IPS DF 6.9 (cell line): ENCODE data around the gene GGTLC3.
"Not testable (repeated sequence)": the region's sequence is repeated elsewhere in the genome, so short reads cannot be mapped to it uniquely, and the experiment has no call there.

ENCODE experiments used
- DNase-seq: peaks from one replicate; pipeline ENCODE4 v3.0.0-alpha.2; 2013; ENCODE audit warnings: low read depth, low spot score
- H3K27ac ChIP-seq: one replicate; pipeline ENCODE4 v1.5.1; 2013; ENCODE audit warnings: low read length, control low read depth
- H3K27me3 ChIP-seq: 2 replicates; pipeline ENCODE4 v1.6.1; 2013; ENCODE audit warnings: mild to moderate bottlenecking, low read length; ENCODE audit not compliant: control insufficient read depth, insufficient read depth
- H3K36me3 ChIP-seq: 2 replicates; pipeline ENCODE4 v1.6.1; 2013; ENCODE audit warnings: low read length; ENCODE audit not compliant: control insufficient read depth, insufficient read depth
- H3K4me1 ChIP-seq: 2 replicates; pipeline ENCODE4 v1.6.1; 2013; ENCODE audit warnings: low read length; ENCODE audit not compliant: control insufficient read depth, insufficient read depth
- H3K4me3 ChIP-seq: 2 replicates; pipeline ENCODE4 v1.5.1; 2013; ENCODE audit warnings: mild to moderate bottlenecking, low read length
- H3K9me3 ChIP-seq: 2 replicates; pipeline ENCODE4 v1.6.1; 2013; ENCODE audit warnings: low read length, inconsistent platforms; ENCODE audit not compliant: control insufficient read depth, insufficient read depth
- WGBS: extraction: QIAGEN DNeasy Blood & Tissue Kit; methylation state at CpG from one replicate; pipeline ENCODE4 v1.1.7; 2013; ENCODE audit warnings: mixed read lengths, missing lambda C conversion rate; ENCODE audit not compliant: insufficient read length, insufficient coverage; 5-methylcytosine and 5-hydroxymethylcytosine counted together

GGTLC3 gene

DNA sequence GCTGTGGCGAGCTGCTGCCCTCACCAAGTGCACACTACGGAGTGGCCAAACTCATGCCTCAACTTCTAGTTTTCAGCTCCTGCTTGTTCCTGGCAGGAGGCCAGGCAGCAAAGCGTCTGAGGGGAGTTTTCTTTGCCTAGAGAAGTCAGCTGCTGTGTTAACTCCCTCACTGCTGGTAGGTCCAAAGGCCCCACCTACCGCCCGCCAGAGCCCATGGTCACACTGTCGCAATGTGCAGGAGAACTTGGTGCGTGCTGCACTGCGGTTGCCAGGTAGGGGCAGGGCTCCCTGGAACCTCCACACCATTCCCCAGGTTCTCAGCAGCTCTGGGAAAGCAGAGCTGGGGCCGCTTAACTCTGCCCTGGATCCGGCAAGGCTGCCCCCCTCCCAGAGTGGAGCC is 5.6 kb downstream of the GGTLC3 start:
- H3K9me3 ChIP-seq, DNase-seq, H3K4me1 ChIP-seq, H3K27ac ChIP-seq, H3K27me3 ChIP-seq, H3K4me3 ChIP-seq, H3K36me3 ChIP-seq: not testable (repeated sequence)
- no CpG with 5 or more reads among the region's 10 CpGs for WGBS

GRCh38 chr22:18511327-18511726 is 6.6 kb downstream of the GGTLC3 start:
- H3K9me3 ChIP-seq, H3K27ac ChIP-seq, H3K27me3 ChIP-seq, H3K4me3 ChIP-seq, DNase-seq, H3K4me1 ChIP-seq, H3K36me3 ChIP-seq: not testable (repeated sequence)
- WGBS: 100% methylated on average over 1 of the region's 6 CpGs

GRCh38 chr22:18496227-18496626 is 21.7 kb downstream of the GGTLC3 start:
- WGBS: no CpG with 5 or more reads among the region's 3 CpGs
- not testable (repeated sequence) for H3K36me3 ChIP-seq, H3K4me1 ChIP-seq, H3K27me3 ChIP-seq, H3K9me3 ChIP-seq, H3K27ac ChIP-seq, H3K4me3 ChIP-seq, DNase-seq
